GM12878 (cell line): ENCODE data around the gene CREBRF. TPM values are rescaled to one million over a fixed set of nuclear protein-coding genes. Genes with fewer than 3 reads are reported as not detected.

Experiments
- ATAC-seq: fragments of 200-7000 bp; cut with Tn5 transposase; 3 replicates; pipeline ENCODE4 v1.9.1; 2020; ENCODE audit warnings: mild to moderate bottlenecking, moderate library complexity
- BruUV-seq: library from RNA; stranded (reverse); fragments of 400-500 nt; replicated peaks from 2 replicates; lab custom pipeline; 2021; lab: Mats Ljungman, UMichigan
- CTCF ChIA-PET: fragments of 300-600 bp; sonication (Branson Sonifier 250); formaldehyde crosslinking; extraction: SDS; loops from one replicate; lab custom pipeline; 2021; ENCODE audit warnings: inconsistent platforms; lab: Yijun Ruan, JAX
- POLR2A ChIA-PET: fragments of 350-600 bp; formaldehyde crosslinking; extraction: SDS; loops from one replicate; lab custom pipeline; 2021; ENCODE audit warnings: inconsistent platforms; lab: Charles Lee
- RAD21 ChIA-PET: fragments of 300-600 bp; sonication (Branson Sonifier 250); formaldehyde crosslinking; loops from one replicate; lab custom pipeline; 2023; ENCODE audit warnings: antibody characterized with exemption; ENCODE audit not compliant: unreplicated experiment; lab: Charles Lee
- SMC1A ChIA-PET: fragments of 300-600 bp; sonication (Branson Sonifier 250); formaldehyde crosslinking; loops from one replicate; lab custom pipeline; 2023; ENCODE audit not compliant: unreplicated experiment, uncharacterized antibody; lab: Charles Lee
- DNase-seq: peaks from one replicate; pipeline ENCODE4 v3.0.0-alpha.2; 2011; ENCODE audit warnings: low read depth, low spot score
- FAIRE-seq: peaks from 3 replicates; lab custom pipeline; 2011; peaks lifted over from hg19 to GRCh38; lab: Jason Lieb, UNC
- H2AFZ ChIP-seq: 2 replicates; pipeline ENCODE4 v1.6.0; 2011; ENCODE audit warnings: low read depth, low read length, control low read depth; ENCODE audit not compliant: control insufficient read depth
- H3K27ac ChIP-seq: 2 replicates; pipeline ENCODE4 v1.5.1; 2011; ENCODE audit warnings: control low read depth; ENCODE audit not compliant: control insufficient read depth, insufficient read depth
- H3K27me3 ChIP-seq, 2 experiments: replicated peaks in 1 of 2; 2 replicates each; pipeline versions ENCODE4 v1.6.0 to v1.6.1; 2011; ENCODE audit warnings: low read length in 1 of 2; ENCODE audit not compliant: control insufficient read depth in 2 of 2, insufficient read depth in 2 of 2
- H3K36me3 ChIP-seq, 2 experiments: 2 replicates each; pipeline ENCODE4 v1.5.1; 2011; ENCODE audit warnings: low read length in 1 of 2; ENCODE audit not compliant: control insufficient read depth in 2 of 2, insufficient read depth in 2 of 2
- H3K4me1 ChIP-seq: 2 replicates; pipeline ENCODE4 v1.6.1; 2011; ENCODE audit warnings: mild to moderate bottlenecking, low read length, moderate library complexity, mixed read lengths; ENCODE audit not compliant: control insufficient read depth, insufficient read depth
- H3K4me2 ChIP-seq: 2 replicates; pipeline ENCODE4 v1.6.0; 2011; ENCODE audit warnings: control low read depth; ENCODE audit not compliant: control insufficient read depth, insufficient read depth
- H3K4me3 ChIP-seq: fragments of 200-600 bp; sonication (generic); 2 replicates; pipeline ENCODE4 v1.5.1; 2016
- H3K79me2 ChIP-seq: 2 replicates; pipeline ENCODE4 v1.6.0; 2011; ENCODE audit warnings: low read length; ENCODE audit not compliant: control insufficient read depth, insufficient read depth
- H3K9ac ChIP-seq: 2 replicates; pipeline ENCODE4 v1.8.0; 2011; ENCODE audit warnings: low read length, control low read depth, mixed read lengths; ENCODE audit not compliant: control insufficient read depth, insufficient read depth
- H3K9me3 ChIP-seq: replicated peaks from 3 replicates; pipeline ENCODE4 v1.5.1; 2011; ENCODE audit warnings: mild to moderate bottlenecking, low read length; ENCODE audit not compliant: control insufficient read depth, insufficient read depth
- H4K20me1 ChIP-seq: 2 replicates; pipeline ENCODE4 v1.6.0; 2011; ENCODE audit not compliant: control insufficient read depth, insufficient read depth
- BRCA1 ChIP-seq: IDR thresholded peaks from 2 replicates; pipeline ENCODE4 v1.6.1; 2011; ENCODE audit warnings: low read depth, low read length, improper control_type of control experiment
- CREM ChIP-seq: IDR thresholded peaks from 2 replicates; pipeline ENCODE4 v1.6.1; 2014; ENCODE audit warnings: antibody characterized with exemption, low read depth
- EED ChIP-seq: sonication (generic); IDR thresholded peaks from 2 replicates; pipeline ENCODE4 v1.6.1; 2016; ENCODE audit warnings: antibody characterized with exemption, low read depth
- EZH2 ChIP-seq: IDR thresholded peaks from 2 replicates; pipeline ENCODE4 v1.6.1; 2012; ENCODE audit warnings: low read depth, mild to moderate bottlenecking, control low read depth, inconsistent platforms, low read length, borderline replicate concordance; ENCODE audit not compliant: control insufficient read depth
- FOS ChIP-seq: IDR thresholded peaks from 3 replicates; pipeline ENCODE4 v1.6.1; 2011; ENCODE audit warnings: borderline replicate concordance; ENCODE audit not compliant: insufficient read length; ENCODE audit errors: extremely low read depth
- KLF5 ChIP-seq: fragments of 450-650 bp; IDR thresholded peaks from 2 replicates; pipeline ENCODE4 v1.6.1; 2014; ENCODE audit warnings: mild to moderate bottlenecking; ENCODE audit not compliant: partially characterized antibody
- NFYA ChIP-seq: IDR thresholded peaks from 2 replicates; pipeline ENCODE4 v1.6.1; 2011; ENCODE audit warnings: low read depth, mild to moderate bottlenecking, low read length, improper control_type of control experiment, borderline replicate concordance
- RAD21 ChIP-seq: IDR thresholded peaks from 2 replicates; pipeline ENCODE4 v1.6.1; 2011; ENCODE audit warnings: mild to moderate bottlenecking, low read depth, low read length, moderate library complexity; ENCODE audit not compliant: insufficient read depth
- RAD51 ChIP-seq: fragments of 450-650 bp; IDR thresholded peaks from 2 replicates; pipeline ENCODE4 v1.6.1; 2016; ENCODE audit warnings: moderate library complexity, mild to moderate bottlenecking, inconsistent platforms
- YBX1 ChIP-seq: fragments of 450-650 bp; IDR thresholded peaks from 2 replicates; pipeline ENCODE4 v1.6.1; 2016; ENCODE audit warnings: antibody characterized with exemption
- ZNF274 ChIP-seq: IDR thresholded peaks from one replicate; pipeline ENCODE4 v1.8.0; 2011; ENCODE audit not compliant: insufficient read length, insufficient read depth
- WGBS: methylation state at CpG from one replicate; pipeline ENCODE4 v1.1.6; 2016; ENCODE audit warnings: low lambda C conversion rate; ENCODE audit not compliant: insufficient replicate concordance, insufficient coverage; ENCODE audit errors: missing lambda C conversion rate; 5-methylcytosine and 5-hydroxymethylcytosine counted together
- in situ Hi-C: fragments of 300-500 bp; cut with MboI; formaldehyde crosslinking; loops from 9 replicates; pipeline ENCODE4 v1.14.3; 2018; ENCODE audit warnings: mixed read lengths
- intact Hi-C: fragments of 100-400 bp; cut with micrococcal nuclease; formaldehyde crosslinking; loops from one replicate; pipeline ENCODE4 v1.14.2; 2022; ENCODE audit not compliant: unreplicated experiment
- polyA plus RNA-seq, 11 experiments: library from polyadenylated mRNA; depleted of rRNA in 4 of 11; unstranded in 6 of 11; stranded (reverse) in 5 of 11; fragments of >200 nt; fragmentation: Nextera tagmentation in 4 of 11; fragmentation: Illumina TruSeq in 1 of 11; extraction: Ambion mirVana in 4 of 11; extraction: Trizol in 1 of 11; gene quantifications; 1 replicate in 1 of 11; 2 replicates in 10 of 11; pipeline versions ENCODE4 v1.2.1 to v1.2.3, GENCODE V29; 2011 to 2016; ENCODE audit warnings: inconsistent platforms in 2 of 11, missing spikeins in 2 of 11, low read depth in 1 of 11
- total RNA-seq, 4 experiments: library from RNA; depleted of rRNA in 3 of 4; stranded (reverse); fragments of >200 nt in 3 of 4; fragmentation: Illumina TruSeq in 1 of 4; extraction: Trizol in 1 of 4; gene quantifications; 2 replicates each; pipeline versions ENCODE4 v1.2.1 to v1.2.3, GENCODE V29; 2013 to 2021
- TF ChIP-seq, protein P1 (sequence below): fragments of 450-650 bp; IDR thresholded peaks from 2 replicates; pipeline ENCODE4 v1.6.1; 2017; ENCODE audit warnings: mild to moderate bottlenecking
- TF ChIP-seq, protein P2 (sequence below): IDR thresholded peaks from 2 replicates; pipeline ENCODE4 v1.6.1; 2011; ENCODE audit warnings: low read depth, mild to moderate bottlenecking, low read length, moderate library complexity, borderline replicate concordance; ENCODE audit errors: extremely low read depth

The CREBRF gene
- total and polyA plus RNA-seq, 10 of the 15 experiments (the other 5 are each of a cell fraction or from before 2014, with no cell fraction given) = 1.2 to 12.7 (median 3.9) TPM

DNA sequence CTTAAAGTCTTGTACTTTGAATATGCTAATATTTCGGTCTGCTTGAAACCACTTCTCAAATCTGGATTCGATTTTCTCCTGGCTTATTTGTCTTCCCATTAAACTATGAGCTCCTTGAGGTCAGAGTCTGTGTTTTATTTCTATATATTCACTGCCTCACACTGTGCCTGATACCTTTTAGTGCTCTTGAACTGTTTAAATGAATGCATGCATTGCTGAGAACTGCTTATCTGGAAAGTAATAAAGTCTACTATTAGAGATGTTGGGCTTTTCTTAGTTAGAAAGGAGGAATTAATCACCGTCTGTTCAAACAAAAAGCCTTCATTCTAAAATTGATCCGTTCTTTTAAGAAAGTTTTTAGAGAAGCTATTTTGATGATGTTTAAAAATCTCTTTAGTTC is 6.0 kb downstream of the CREBRF start:
- FAIRE-seq (no peak), ATAC-seq (no peak), DNase-seq (no peak)
- SMC1A ChIA-PET = interaction anchor here (0.8 to 3.1 kb wide), 4 partner anchors 10 to 78 kb away, joined by 3 to 22 read pairs (median 5); partner anchors contain the start of gene ATP6V0E1
- CTCF ChIA-PET = interaction anchor here (0.6 to 1.2 kb wide), 3 partner anchors 27 to 78 kb away, joined by 3 to 5 read pairs (median 3); partner anchors contain the start of gene ATP6V0E1
- intact Hi-C loops (no loop called here), in situ Hi-C loops (no loop called here)
- Histone ChIP-seq H3K4me3 (no peak overlapping the region), H3K9me3 (no peaks in the 10 kb centered on the region), H3K27me3 (no peaks in the 10 kb centered on the region), H2AFZ (no peak overlapping the region), H3K27ac (no peak overlapping the region), H4K20me1 (no peaks in the 10 kb centered on the region), H3K4me1 (no peaks in the 10 kb centered on the region; the same call in 1 of the 2 replicates), H3K9ac (no peak overlapping the region), H3K79me2 (peaks cover 22% of the 10 kb centered on the region), H3K36me3 (no peaks in the 10 kb centered on the region; a peak in 1 of 4 replicates), H3K4me2 (no peak overlapping the region)
- no TSS peak for BruUV-seq
- RAD21 ChIA-PET = interaction anchor here (1.1 kb wide), 1 partner anchor 67 kb away, joined by 3 read pairs; no protein-coding TSS in a partner anchor
- no peak for TF ChIP-seq NFYA
- TF ChIP-seq RAD51 = no peak
- no peak for TF ChIP-seq KLF5
- 75% methylated on average over 4 of the region's 4 CpGs for WGBS
- POLR2A ChIA-PET = interaction anchor here (0.6 kb wide), 1 partner anchor 30 kb away, joined by 3 read pairs; no protein-coding TSS in a partner anchor

DNA sequence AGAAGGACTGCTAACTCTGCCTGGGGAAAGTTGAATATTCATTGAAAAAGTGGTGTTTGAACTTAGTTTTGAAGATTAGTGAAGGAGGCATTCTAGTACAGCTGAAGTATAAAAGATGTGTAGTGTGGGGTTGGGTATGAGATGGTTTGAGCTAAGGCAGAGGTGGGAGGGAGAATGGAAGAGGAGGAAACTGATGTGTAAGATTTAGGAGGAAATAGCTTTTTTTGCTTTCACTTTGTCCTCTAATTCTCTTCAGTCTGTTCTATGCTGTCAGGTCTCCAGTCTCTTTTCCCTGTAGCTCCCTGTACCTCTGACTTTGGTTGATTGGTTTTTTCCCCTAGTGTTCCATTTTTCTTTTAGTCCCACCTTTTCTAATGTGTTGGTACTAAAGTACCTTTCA is 9.0 kb downstream of the CREBRF start:
- FAIRE-seq (peak; percentile 56), DNase-seq (no peak), ATAC-seq (peak; percentile 87)
- no peaks in the 10 kb centered on the region; a peak in 1 of 4 replicates for H3K36me3 ChIP-seq
- peaks cover 10% of the 10 kb centered on the region for H3K79me2 ChIP-seq
- BruUV-seq = no TSS peak
- no peaks in the 10 kb centered on the region for H4K20me1 ChIP-seq
- H3K4me1 ChIP-seq = no peaks in the 10 kb centered on the region; the same call in 1 of the 2 replicates
- H3K9me3 ChIP-seq = no peaks in the 10 kb centered on the region
- H3K27ac ChIP-seq = no peak overlapping the region
- H3K4me2 ChIP-seq = peak overlapping the region; percentile 63
- no peaks in the 10 kb centered on the region for H3K27me3 ChIP-seq
- no peak overlapping the region for H3K9ac ChIP-seq
- ChIA-PET CTCF (interaction anchor here (0.8 to 2.5 kb wide), 7 partner anchors 8 to 366 kb away, joined by 3 to 14 read pairs (median 3); partner anchors contain the start of genes ATP6V0E1 and BNIP1), RAD21 (interaction anchor here (1.1 to 2.5 kb wide), 3 partner anchors 8 to 81 kb away, joined by 4 to 8 read pairs (median 7); partner anchors contain the start of gene ATP6V0E1), POLR2A (no interaction called here), SMC1A (interaction anchor here (1.0 to 1.6 kb wide), 7 partner anchors 17 to 83 kb away, joined by 3 to 9 read pairs (median 3); partner anchors contain the start of gene ATP6V0E1)
- intact Hi-C loops = no loop called here
- H2AFZ ChIP-seq = peak overlapping the region; percentile 49; the same call in 1 of the 2 replicates
- peak overlapping the region; percentile 43 for H3K4me3 ChIP-seq
- in situ Hi-C loops = no loop called here
- TF ChIP-seq RAD21 (no peak), EZH2 (no peak), ZNF274 (no peak), KLF5 (no peak), CREM (no peak), EED (no peak), YBX1 (no peak), BRCA1 (no peak), FOS (no peak)
- TF ChIP-seq, protein P1, sequence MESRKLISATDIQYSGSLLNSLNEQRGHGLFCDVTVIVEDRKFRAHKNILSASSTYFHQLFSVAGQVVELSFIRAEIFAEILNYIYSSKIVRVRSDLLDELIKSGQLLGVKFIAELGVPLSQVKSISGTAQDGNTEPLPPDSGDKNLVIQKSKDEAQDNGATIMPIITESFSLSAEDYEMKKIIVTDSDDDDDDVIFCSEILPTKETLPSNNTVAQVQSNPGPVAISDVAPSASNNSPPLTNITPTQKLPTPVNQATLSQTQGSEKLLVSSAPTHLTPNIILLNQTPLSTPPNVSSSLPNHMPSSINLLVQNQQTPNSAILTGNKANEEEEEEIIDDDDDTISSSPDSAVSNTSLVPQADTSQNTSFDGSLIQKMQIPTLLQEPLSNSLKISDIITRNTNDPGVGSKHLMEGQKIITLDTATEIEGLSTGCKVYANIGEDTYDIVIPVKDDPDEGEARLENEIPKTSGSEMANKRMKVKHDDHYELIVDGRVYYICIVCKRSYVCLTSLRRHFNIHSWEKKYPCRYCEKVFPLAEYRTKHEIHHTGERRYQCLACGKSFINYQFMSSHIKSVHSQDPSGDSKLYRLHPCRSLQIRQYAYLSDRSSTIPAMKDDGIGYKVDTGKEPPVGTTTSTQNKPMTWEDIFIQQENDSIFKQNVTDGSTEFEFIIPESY = no peak
- TF ChIP-seq, protein P2, sequence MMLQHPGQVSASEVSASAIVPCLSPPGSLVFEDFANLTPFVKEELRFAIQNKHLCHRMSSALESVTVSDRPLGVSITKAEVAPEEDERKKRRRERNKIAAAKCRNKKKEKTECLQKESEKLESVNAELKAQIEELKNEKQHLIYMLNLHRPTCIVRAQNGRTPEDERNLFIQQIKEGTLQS = no peak
